ENCODE measurements around the gene TUT1.
"Not testable (repeated sequence)": the region's sequence is repeated elsewhere in the genome, so short reads cannot be mapped to it uniquely, and the experiment has no call there.

Gene TUT1

DNA sequence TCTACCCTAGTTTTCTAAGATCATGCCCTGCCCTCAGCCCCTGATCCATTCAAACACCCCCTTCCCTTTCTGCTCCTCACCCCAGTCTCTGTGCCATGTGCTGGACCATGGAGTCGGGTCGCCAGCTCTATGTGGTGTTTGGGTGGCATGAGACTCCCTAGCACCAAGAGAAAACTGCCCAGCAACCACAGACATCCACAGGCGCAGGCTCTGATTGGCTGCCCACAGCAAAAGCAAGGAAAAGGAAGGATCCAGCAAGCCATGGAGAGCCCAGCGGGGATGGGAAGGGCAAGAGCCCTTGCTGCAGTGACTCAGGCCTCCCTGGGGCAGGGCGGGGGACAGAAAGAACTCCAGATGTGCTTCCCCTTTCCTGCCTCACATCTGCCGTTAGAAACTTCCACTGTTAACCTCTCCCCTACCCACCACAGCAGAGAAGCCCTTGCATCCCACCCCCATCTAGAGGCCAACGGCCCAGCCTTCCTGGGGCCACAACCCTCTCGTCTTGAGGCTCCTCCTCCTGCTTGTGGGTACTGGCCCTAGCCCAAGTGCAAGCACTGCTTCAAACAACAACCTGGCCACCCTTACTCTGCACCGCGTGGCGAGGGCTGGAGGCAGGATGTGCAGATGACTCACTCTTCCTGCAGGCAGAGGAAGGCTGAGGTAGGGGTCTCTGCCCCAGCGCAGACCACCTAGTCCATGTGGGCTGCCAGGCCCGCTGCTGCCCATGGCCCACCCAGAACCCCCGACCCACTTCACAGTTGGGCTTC is 35.0 kb downstream of the TUT1 start:
- peak; percentile 82 for DNase-seq (ENCODE audit: low read depth)

DNA sequence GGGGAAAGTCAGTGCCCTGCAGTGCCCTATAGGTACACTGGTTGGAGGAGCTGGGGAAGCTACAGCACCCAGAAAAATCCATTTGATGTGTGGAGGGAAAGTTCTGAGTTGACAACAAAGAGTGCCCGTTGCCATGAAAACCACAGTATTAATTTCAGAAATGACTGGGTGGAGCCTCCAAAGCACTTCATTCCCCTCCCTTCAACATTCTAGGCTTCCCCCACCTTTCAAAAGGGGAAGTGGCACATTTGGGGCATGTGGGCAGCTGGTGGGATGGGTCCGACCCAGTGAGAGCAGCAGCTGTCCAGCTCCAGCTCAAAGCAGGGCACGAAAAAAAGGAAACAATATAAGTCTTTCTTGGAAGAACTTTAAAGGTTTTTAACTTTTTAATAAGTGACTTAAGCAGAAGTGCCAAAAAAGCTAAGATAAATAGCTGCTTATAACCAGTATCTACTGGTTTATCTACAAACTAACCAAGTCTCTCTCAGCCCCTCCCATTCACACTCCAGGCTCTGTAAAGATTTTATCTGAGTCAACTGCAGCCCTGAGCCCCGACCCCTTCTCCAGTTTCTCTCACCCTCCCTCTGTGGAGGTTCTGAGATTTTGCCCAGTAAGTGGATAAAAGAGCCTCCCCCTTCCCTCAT is 35.7 kb downstream of the TUT1 start:
- DNase-seq (ENCODE audit: low read depth): no peak

DNA sequence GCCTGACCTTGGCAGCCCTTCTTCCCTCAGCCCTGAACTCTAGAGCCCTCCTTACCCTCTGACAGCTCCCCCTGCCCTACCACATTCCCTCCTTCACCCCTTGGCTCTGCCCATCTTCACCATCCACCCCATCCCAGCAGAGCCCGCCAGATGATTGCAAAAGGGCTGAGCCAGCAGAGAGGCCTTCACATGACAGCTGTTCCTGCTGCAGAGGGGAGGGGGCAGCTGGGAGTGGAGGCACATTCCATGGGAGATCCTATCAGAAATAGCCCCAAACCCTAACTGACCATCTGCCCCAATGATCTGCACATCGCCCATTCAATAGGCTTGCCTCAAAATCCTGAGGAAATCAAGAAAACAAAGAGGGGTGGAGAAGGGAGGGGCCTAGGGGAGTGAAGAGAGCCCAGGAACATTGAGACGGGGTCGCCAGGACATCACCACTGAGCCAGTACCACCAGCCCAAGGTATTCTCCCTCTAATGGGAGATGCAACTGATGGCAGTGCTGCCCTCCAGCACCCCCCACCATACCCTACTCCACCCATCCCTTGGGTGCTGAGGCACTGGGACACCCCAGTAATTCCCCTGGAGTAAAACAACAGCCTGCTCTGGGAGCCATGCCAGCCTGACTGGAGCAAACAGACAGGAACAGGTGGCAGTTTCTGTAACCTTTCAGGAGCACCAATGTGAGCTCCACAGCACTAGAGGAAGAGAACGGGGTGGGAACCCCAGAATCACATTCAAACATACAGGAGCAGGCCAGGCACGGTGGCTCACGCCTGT is 36.7 kb downstream of the TUT1 start:
- DNase-seq (ENCODE audit: low read depth): no peak

DNA sequence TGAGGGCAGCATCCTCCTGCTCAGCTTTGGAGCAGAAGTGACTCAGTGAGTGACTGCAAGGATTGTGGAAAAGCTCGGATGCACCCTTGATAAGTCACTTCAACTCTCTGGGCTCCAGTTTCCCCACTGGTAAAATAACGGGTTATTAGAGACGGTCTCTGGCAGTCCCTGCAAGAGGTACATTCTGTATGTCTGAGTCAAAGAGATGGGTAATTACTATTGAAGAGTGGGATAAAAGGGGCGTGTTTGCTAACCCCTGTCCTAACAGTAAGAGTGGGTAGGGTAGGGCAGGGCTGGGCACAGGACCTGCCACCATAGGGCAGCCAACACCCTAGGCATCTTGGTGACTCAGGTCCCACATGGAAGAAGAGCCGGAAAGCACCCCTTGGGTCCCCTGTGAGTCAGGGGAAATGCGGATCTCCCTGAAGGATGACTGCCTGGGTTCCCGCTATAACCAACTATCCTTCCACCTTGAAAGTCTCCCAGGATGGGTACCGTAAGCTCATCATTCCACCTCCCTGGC is 37.4 kb downstream of the TUT1 start:
- DNase-seq (ENCODE audit: low read depth): no peak

DNA sequence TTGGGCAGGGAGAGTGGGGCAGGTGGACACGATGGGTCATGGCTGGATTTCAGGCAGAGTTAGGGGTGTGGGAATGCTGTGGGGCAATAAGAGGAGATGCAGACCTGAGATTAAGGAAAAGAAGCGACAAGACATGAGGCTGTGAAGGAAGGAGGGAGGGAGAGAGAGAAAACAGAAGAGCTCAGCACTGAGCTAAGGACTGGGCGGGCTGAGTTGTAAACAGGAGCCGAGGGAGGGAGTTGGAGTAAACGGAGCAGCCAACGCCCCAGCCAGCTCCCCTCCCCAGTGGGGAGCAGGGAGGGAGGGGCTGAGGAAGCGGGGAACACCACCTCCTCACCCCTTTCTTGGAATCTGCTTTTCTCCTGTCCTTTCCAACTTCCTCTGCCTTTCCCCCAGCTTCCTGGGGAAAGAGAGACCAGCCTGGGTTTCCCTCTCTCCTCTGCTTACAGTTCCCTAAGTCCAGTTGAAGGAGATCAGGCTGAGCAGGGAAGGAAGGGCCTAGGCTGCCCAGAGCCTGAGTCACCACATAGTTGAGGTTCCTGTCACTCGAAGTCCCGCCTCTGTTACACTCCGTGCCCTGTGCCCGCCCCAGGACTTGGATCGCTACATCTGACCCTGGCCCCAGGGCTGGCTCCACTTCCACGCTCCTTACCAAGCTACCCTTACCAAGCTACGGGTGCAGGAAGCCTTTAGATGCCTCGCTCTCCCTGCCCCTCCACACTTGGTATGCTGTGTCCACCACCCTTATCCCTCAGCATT is 38.1 kb downstream of the TUT1 start:
- peak; percentile 72 for DNase-seq (ENCODE audit: low read depth)

DNA sequence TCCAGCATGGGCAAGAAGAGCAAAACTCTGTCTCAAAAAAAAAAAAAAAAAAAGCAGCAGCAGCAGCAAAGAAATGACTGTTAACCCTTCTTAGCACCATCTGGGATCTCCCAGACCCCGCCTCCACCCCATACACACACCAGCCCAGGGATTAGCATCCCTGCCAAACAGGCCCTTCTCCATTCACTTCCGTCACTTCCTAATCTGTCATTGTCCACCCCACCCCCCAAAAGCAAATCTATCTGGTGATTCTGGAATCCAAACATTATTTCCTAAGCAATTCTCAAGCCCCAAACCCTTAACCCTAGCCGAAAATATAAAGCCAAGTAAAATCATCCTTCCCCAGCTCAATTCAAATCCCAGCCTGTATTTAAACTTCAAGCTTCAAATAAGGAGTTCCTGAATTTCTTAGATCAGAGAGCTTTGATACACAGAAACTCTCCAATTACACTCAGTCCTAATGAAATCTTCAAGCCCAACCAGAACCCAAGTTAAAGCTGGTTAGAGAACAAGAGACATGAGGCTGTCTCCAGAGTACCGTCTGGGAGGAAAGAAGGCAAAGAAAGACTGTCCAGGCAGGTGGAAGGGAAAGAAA is 38.7 kb downstream of the TUT1 start:
- no peak for DNase-seq (ENCODE audit: low read depth)

DNA sequence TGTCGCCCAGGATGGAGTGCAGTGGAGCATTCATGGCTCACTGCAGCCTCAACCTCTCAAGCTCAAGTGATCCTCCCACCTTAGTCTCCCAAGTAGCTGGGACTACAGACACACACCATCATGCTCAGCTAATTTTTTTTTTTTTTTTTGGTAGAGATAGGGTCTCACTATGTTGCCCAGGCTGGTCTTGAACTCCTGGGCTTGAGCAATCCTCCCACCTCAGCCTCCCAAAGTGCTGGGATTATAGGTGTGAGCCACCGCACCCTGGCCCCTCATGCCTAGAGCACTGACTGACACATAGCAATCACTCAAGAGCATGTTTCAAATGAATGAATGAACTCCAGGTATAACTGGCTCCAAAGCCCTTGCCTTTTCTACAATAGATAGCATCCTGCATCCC is 40.8 kb downstream of the TUT1 start:
- not testable (repeated sequence) for DNase-seq (ENCODE audit: low read depth)

DNA sequence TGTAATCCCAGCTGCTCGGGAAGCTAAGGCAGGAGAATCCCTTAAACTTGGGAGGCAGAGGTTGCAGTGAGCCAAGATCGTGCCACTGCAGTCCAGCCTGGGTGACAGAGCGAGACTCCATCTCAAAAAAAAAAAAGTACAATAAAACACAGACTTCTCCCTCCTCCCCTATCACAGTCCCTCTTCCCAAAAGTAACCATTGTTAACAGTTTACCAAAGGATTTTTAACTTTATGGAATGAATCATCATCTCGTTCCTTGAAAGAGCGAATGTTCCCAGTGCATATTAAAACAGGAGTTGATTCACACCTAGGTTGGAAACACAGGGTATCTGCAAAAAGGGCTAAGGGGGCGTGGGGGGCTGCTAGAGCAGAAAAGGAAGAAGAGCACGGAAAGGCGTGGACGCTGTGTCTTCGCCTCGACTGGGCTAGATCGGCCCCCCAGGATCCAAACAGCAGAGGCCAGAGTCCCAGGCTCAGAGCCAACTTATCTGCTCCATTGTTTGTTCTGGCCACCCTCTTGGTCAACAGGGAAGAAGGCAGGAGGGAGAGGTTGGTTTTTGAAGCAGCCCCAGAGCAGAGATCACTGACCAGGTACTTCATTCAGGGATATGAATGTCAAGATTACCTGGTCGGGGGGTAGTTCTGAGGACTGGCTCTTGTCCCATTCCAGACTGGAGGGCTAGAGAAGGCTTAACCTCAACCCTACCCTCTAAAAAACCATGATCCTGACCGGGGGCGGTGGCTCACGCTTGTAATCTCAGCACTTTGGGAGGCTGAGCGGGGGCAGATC is 42.6 kb downstream of the TUT1 start:
- no peak for DNase-seq (ENCODE audit: low read depth)

DNA sequence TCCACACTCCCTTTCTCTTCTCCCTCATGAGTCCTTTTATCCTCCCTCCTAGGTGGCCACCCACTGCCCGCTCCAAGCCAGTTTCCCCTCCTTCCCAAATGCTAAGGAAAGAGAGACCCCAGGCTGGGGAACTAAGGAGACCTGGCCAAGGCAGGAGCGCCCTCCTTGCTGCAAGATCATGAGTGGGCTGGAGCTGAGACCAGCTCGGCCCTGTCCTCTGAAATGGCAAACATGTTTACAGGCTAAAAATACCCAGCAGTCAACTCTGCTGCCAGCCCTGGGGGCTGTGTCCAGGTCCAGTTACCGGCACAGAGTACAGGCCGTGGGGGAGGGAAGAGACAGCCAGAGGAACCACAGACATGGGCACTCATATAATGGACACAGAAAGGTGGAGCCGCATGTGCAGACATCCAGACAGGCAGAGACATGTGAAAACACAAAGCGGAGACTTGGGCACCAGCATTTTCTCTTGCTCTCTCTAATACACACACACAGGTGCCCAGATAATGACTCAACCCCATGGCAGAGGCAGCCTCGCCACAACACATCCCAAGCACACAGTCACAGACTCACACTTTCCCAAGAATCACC is 43.5 kb downstream of the TUT1 start:
- DNase-seq (ENCODE audit: low read depth): no peak

DNA sequence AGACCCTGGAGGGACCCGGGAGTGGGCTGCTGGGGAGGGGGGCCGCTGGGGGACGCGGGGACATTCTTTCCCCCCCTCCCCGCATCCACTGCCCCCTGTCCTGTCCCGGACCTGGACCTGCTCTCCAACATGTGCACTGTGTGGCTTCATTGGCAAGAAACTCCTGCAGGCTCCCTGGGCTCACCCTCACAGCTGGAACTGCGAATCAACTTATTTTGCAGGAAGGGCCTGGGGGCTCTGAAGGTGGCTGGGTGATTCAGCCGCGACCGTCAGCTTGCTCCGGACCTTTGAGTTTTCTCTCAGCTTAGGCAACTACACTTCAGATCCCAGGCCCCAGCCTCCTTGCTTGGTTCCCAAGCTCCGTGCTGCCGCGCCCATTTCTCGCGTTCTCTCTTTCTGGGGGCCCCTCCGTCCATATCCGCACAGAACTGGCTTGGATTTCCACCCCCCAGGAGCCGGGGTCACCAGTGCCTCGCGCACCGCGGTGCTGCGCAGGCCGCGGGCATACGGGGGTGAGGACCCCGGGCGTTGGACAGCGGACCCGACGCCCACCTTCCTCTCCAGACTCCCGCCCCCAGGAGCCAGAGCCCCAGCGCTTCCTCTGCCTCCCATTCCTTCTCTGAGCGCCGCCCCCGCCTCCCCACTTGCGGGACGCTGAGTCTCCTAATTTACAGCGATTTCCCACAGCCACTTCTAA is 44.2 kb downstream of the TUT1 start:
- DNase-seq (ENCODE audit: low read depth): no peak

DNA sequence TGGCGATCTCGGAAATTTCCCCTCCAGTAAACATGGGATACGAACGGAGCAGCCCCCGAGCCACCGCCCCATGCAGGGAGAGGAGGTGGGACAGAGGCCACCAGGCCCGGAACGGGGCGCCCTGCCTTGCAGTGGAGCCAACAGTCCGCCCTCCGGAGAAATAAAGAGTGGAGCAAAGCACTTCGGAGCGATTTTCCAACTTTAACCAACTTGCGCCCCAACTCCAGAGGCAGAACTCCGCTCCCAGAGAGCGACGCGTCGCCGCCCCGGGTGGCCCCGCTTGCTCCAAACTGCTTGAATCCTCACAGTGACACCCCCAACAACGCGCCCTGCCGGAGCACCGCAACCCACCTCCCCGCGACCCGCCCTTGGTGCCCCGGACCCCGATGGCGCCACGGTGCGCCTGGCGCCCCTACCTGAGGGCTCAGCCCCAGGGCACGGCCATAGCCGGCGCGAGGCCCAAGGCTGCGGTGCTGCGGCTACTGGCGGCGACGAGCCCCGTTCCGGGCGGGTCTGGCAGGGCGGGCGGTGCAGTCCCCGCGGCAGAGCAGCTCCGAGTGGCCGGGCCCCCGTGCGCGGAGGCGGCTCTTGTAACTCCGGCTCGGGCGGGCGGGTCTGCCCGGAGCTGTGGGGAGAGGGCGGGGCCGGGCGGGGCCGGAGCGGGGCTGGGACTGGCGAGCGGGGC is 44.9 kb downstream of the TUT1 start, which contains the start of gene AHNAK:
AHNAK (minus strand) TSS at position 563 of the 685 bp plus-strand sequence. CDS start 10,708 bp downstream, outside the sequence.
- no peak for DNase-seq (ENCODE audit: low read depth)

DNA sequence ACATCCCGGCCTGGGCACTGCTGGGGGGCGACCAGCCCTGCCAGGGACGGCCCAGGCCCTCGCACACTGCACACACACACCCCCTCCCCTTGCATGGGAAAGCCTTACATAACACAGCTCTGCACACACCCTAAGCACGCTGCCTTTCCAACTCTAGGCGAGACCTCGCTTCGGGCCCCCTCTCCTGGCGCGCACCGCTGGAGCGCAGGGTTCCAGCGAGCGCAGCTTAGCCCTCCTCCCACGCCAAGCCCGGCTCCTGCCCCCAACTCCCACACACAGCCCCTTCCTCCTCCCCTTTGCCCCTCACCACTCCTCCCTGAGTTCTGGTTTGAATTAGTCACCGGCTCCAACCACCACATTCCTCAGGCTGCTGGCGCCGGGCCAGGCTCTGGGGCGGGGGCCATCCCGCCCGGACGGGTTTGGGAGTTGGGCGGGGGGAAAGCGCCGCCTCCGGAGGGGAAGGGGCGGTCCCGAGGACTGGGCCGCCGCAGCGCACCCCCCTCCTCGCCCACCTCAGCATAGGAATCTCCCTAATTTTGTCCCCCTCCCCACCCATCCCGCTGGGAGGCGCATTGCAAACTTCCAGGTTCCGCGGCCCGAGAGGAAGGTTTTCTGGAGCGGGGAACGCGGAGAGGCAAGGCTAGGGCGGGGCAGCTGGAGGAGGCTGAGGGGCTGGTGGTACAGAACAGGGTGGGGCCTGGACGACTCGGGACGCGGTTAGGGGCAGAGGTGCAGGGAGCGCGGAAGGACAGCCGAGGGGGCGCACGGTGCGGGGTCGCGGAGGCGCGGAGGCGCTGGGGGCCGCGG is 45.7 kb downstream of the TUT1 start:
- DNase-seq (ENCODE audit: low read depth): peak; percentile 56

DNA sequence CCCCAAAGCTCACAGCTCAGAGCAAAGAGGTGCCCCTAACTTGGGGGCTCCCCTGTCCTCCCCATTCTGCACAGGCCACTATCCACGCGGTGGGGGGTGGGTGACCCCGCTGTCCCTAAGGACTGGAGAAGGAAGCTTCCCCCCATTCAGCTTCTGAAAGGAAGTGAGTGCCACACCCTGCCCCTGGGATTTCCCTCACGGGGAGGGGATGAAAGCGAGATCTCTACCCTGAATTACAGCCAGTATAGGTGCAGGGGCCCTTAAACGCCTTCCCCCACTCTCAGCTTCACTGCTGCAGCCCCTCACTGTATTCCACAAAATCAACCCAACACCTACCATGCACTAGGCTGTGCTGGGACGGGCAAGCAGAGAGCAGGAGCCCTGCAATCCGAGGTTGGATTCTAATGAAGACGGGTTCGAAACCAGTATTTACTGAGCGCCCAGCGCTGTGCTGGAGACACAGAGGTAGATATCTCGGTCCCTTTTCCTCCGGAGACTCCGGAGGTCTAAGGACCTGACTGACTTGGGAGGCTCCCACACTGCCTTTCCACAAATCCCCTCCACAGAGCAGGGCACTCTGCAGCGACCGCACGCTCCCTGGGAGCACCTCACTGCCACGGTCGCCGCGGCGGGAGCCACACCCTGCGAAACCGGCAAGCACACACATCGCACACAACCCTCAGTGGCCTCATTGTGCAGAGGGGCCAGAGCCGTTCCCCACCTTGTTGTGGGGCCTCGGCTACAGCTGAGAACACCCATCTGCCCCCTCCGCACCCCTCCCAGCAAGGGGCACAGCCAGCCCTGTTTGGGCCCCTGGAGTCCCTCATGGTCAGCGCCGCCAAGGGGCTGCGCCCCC is 46.5 kb downstream of the TUT1 start:
- no peak for DNase-seq (ENCODE audit: low read depth)

DNA sequence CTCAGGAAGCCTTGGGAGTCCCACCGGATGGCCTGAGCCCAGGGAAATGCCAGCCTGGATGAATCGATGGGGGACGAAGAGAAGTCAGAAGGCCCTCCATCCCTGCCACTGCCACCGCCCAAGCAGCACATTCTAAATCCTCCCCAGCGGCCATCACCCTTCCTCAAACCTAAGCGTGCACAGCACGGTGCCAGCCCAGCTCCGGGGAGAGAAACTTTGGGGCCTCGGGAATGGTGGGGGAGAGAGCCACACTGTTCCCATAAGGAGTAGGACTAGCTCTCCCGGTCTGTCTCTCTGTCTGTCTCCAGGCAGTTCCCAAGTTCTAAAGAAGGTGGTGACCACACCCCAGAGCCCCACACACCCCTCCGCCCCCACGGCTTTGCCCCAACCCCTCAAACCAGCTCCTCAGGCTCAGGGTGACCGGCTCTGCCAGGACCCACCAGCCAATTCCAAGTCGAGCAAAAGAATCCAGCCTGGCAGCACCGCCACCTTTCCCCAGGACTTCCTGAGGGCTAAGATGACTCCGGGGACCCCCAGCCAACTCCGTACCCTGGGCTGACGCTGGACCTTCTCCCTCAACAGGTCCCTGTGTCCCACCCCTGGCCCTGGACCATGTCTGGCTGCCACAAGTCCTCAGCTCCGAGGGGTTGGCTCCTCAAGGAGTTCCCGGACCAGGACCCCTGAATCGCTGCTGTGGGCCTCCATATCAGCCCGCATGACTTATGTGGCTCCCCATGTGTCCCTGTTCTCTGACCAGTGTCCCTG is 47.5 kb downstream of the TUT1 start:
- DNase-seq (ENCODE audit: low read depth): no peak

DNA sequence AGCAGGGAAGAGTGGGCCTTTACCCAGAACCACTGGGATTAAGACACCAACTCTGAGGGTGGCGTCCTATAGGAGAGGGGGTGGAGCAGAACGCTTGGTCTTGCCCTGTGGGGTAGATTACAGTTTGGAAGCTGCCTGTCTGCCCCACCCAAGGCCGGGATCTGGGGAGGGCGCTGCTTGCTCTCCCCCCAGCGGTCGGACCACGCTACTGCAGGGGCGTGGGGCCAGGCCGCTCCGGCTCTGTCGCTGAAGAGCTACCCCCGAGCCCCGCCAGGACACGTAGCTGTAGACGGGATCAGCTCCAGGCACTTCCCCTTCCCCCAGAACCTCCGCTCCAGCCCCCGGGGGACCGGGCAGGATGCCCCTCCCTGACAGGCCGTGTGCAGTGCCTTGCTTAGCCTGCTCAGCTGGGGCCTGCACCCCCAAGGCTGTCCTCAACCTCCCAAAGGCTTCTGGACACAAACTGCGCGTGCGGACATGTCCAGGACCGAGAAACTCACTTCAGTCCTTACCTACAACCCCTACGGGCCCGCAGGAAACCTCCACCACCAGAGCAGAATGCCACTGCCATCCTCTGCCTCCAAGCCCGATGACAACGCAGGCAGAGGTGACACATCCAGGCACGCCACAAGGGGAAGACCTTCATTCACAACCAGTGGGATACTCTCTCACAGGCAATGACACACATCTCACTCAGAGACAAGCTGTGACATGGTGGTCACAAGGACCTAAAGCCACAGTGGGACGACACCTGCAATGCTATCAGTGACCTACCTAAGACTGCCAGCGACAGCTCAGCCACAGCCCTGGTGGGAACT is 48.4 kb downstream of the TUT1 start:
- peak; percentile 73 for DNase-seq (ENCODE audit: low read depth)

All from CMK (cell line).